Cerebellar cortex (tissue), 1 donor: ENCODE results near the gene WNT8B.

Source experiments
- DNase-seq: peaks from one replicate; pipeline ENCODE4 v3.0.0-alpha.2; 2015; ENCODE audit warnings: low spot score

The WNT8B gene

GRCh38 chr10:100519311-100520051 lies 56.7 kb downstream of the WNT8B start, which contains the start of gene SEC31B:
Gene SEC31B (minus strand): TSS chr10:100519861. CDS start chr10:100516952, 2,909 bp downstream.
- peak; percentile 54 for DNase-seq

GRCh38 chr10:100520811-100521210 lies 58.0 kb downstream of the WNT8B start:
- no peak for DNase-seq

DNA sequence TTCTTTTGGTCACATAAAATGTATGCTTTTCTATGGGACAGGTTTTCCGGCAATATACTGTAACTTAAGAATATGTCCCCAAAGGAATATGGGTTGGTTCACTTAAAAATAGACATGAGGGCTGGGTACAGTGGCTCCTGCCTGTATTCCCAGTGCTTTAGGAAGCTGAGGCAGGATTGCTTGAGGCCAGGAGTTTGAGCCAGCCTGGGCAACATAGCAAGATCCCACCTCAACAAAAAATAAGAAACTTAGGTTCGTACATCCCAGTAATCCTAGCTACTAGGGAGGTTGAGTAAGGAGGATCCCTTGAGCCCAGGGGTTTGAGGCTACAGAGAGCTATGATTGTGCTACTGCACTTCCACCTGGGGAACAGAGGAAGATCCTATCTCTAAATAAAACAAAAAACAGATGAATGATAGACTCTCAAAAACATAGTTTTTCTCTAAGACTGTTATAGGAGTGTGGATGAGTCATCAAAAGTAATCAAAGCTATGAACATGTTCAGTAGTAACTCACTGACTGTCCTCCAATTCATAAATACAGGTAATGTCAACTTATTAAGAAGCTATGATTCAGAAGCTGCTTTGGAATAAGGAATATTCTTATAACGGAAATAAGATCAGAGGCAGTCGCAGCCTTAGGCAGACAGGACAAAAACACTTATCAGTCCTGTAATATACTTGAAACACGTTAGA lies 59.4 kb downstream of the WNT8B start:
- no peak for DNase-seq

- DNase-seq: no peak
These were observed 60.1 kb downstream of the WNT8B start for GRCh38 chr10:100522945-100523344.

GRCh38 chr10:100524206-100524605 lies 61.4 kb downstream of the WNT8B start:
- DNase-seq: no peak

DNA sequence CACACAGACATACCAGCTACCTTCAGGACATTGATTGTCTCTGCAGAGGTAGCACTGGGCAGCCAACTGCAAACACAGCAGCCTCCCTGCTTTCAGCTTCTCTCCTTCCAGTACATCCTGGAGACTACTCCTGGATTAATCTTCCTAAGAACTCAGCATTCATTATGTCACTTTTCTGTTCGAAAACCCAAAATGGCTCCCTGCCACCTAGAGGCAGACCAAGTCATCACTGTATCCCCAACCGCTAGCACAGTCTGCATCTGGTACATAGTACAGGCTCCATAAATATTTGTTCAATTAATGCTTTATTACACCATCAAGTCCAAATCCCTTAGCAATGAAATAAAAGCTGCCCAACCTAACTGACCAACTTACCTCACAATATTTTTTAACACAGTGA lies 61.8 kb downstream of the WNT8B start:
- no peak for DNase-seq

GRCh38 chr10:100528123-100528886 lies 65.5 kb downstream of the WNT8B start:
- no peak for DNase-seq

GRCh38 chr10:100528921-100529474 lies 66.2 kb downstream of the WNT8B start:
- DNase-seq: peak; percentile 16

DNA sequence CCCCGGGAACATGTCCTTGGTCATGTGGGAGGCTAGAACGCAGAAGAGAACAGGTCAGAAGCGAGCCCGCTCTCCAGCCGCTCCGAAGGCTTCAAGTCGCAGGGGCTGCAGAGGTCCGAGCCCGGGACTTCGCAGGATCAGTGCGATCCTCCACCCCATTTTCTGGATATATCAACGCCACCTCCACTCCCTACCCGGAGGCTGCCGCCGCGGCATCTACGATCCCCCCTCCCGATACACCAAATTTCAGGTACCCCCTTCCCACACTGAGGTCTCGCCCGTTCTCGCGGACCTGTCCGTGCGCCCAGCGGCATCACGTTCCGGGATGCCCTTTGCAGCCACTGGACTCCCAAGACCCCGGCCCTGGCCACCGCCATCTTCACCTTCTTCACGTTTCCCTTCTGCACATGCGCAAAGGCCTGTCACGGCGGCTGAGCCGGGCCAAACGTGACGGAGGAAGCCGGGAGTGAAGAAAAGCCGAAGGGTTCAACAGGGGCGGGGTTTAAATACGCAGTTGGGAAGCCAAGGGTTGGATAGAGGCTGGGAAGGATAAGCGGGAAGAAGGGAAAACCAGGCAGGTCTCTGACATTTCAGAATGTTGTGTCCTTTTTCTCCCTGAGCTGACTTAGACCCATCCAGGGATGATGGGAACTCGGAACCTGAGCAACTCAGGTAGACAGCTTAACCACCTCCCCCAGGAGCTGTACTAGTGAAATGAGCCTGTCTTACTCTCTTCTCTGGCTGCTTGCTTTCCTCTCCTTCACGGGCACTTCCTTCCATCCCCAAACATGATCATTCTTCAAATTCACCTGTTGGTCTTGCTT lies 66.9 kb downstream of the WNT8B start, which contains the start of gene NDUFB8:
TSS of gene NDUFB8 (minus strand) at position 397 of the 824 bp plus-strand sequence. CDS start at position 377, 20 bp downstream.
- DNase-seq: peak; percentile 92

DNA sequence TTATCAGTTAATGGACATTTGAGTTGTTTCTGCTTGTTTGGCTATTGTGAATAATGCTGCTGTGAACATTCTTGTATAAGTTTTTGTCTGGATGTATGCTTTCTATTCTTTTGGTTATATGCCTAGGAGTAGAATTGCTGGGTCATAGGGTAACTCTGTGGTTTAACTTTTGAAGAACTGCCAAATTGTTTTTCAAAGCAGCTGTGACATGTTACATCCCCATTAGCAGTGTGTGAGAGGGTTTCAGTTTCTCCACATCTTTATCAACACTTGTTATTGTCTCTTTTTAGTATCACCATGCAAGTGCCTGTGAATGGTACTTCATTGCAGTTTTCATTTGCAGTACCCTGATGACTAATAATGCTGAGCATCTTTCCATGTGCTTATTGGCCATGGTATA lies 69.0 kb downstream of the WNT8B start:
- DNase-seq: no peak
